HG02973 (cell line): Measurements from ENCODE around the gene LEP.

Experiments
- ATAC-seq: cut with Tn5 transposase; IDR thresholded peaks from one replicate; pipeline ENCODE4 v1.9.1; 2021; ENCODE audit warnings: moderate library complexity; ENCODE audit not compliant: unreplicated experiment

The LEP gene

DNA sequence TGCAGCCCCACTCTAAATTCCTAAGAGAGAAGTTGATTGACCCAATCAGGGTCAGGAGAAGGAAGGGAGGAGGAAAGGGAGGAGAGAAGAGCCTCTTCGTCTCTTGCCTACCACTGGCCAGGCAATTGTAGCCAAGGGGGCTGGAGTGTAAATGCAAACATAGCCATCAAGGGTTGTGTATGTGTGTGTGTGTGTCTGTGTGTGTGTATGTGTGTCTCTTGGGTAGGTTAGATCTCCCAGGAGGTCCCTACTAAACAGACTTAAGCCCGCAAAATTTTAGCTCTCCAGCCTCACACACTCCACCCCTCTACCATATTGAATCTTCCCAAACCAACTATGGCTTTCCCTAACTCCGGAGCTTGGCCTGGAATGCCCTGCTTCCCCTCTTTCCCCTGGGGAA lies 3.8 kb downstream of the LEP start:
- no peak for ATAC-seq

DNA sequence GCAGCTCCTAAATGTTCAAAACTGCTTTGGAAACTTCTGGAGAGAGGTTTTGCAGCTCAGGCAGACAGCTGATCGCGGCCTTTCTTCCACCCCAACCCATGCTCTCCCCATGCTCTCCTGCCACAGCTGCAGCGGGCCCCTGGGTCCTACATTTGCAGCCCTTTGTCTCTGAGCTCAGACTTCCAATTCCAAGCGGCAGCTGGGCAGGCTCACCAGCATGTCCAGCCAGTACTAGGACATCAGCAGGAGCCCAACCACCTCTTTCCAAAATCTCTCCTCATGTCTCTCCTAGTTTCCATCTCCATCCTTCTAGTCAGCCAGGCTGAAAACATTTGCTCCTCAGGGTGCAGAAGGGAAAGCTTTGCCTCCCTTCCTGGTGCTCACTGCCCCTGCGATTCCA lies 6.0 kb downstream of the LEP start:
- ATAC-seq = no peak

DNA sequence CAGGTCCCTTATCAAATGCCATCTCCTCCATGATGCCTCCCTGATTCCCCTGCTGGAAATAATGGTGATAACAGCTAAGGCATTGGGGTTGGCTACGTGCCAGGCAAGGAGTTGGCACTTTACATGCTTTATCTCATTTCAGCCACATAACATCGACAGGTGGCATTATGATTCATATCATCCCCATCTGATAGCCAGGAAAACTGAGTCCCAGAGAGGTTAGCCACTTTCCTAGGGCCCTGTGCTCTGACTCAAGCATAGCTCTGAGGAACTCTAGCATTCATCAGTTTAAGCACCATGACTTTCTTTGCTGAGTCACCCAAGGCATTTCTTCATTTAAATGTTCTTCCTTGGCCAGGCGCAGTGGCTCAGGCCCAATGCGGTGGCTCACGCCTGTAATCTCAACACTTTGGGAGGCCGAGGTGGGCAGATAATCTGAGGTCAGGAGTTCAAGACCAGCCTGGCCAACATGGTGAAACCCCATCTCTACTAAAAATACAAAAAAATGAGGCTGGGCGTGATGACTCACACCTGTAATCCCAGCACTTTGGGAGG lies 6.6 kb downstream of the LEP start:
- ATAC-seq = no peak

DNA sequence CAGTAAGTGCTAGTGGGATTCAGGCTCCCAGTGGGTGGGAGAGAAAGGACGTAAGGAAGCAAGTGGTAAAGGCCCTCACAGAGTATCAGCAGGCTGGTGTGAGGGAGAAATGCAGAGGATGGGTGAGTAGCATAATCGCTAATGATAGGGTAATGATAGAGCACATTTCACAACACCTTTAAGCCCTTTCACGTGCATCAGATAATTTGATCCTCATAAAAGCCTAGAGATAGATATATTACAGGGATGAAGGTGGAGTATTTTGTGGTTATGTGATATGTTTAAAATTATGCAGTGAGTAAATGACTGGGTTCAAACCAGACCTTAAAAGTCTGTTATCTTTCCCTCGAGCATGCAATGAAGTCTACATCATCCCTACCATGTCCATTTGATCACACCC lies 10.3 kb downstream of the LEP start:
- ATAC-seq = no peak

DNA sequence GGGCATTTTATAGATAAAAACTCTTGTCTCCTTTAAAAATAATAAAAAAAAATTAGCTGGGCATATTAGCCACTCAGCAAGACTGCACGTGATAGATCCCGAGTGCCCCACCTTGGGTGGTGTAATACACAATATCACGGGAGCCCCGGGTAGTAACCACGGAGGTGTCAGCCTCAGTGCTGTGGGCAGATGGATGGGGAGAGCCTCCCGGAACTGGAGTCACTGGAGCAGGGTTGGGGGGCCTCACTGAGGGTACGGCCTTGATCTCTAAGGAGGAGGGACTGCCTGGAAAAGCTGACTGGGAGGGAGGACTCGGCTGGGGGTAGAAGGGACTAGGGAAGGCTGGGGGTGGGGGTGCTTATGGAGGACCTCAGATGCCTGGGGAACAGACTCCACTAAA lies 12.6 kb downstream of the LEP start:
- no peak for ATAC-seq

DNA sequence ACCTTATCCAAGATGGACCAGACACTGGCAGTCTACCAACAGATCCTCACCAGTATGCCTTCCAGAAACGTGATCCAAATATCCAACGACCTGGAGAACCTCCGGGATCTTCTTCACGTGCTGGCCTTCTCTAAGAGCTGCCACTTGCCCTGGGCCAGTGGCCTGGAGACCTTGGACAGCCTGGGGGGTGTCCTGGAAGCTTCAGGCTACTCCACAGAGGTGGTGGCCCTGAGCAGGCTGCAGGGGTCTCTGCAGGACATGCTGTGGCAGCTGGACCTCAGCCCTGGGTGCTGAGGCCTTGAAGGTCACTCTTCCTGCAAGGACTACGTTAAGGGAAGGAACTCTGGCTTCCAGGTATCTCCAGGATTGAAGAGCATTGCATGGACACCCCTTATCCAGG lies 13.4 kb downstream of the LEP start:
- no peak for ATAC-seq

DNA sequence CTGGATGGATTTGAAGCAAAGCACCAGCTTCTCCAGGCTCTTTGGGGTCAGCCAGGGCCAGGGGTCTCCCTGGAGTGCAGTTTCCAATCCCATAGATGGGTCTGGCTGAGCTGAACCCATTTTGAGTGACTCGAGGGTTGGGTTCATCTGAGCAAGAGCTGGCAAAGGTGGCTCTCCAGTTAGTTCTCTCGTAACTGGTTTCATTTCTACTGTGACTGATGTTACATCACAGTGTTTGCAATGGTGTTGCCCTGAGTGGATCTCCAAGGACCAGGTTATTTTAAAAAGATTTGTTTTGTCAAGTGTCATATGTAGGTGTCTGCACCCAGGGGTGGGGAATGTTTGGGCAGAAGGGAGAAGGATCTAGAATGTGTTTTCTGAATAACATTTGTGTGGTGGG lies 14.2 kb downstream of the LEP start:
- no peak for ATAC-seq

DNA sequence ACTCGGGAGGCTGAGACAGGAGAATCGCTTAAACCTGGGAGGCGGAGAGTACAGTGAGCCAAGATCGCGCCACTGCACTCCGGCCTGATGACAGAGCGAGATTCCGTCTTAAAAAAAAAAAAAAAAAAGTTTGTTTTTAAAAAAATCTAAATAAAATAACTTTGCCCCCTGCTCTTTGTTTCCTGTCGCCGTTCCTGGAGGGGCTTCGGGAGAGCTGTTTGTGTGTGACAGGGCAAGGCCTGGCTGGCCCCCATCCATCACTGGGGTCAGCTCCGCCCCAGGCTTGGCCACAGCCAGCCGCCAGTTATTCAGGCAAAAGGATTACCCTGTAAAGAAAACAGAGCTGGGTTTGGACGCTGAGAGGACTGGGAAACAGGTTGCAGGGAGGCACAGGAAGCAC lies 16.4 kb downstream of the LEP start:
- ATAC-seq = no peak

DNA sequence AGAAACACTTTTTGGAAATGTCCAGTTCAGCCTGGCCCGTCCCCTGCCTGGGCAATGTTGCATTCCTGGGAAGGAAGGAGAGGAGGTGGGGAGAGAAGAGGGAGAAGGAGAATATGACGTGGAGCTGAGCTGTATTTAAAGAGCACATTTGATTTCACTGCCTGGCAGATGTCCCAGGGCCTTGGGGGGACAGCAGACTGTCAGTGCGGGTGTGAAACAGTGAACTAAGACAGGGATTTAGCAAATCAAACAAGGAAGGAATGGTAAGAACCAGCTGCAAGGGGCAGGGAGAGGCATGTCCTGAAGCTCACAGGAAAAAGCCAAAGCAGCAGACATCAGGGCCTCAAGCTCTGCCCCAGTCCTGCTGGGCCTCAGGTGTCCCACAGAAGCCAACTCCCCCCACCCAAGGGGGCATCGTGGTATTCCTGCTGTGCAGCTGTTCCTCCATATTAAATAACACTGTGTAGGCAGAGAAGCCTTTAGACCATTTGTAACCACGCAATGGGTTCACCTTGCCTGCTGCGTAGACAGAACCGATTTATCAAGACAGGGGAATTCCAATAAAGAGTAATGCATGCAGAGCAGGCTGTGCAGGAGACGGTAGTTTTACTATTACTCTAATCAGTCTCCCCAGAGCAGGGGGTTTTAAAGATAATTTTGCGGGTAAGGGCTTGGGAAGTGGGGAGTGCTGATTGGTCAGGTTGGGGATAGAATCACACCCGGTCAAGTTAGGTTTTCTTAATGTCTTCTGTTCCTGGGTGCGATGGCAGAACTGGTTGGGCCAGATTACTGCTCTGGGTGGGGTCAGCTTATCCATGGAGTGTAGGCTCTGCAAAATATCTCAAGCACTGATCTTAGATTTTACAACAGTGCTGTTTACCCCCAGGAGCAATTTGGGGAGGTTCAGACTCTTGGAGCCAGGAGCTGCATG lies 18.3 kb downstream of the LEP start:
- ATAC-seq = no peak

DNA sequence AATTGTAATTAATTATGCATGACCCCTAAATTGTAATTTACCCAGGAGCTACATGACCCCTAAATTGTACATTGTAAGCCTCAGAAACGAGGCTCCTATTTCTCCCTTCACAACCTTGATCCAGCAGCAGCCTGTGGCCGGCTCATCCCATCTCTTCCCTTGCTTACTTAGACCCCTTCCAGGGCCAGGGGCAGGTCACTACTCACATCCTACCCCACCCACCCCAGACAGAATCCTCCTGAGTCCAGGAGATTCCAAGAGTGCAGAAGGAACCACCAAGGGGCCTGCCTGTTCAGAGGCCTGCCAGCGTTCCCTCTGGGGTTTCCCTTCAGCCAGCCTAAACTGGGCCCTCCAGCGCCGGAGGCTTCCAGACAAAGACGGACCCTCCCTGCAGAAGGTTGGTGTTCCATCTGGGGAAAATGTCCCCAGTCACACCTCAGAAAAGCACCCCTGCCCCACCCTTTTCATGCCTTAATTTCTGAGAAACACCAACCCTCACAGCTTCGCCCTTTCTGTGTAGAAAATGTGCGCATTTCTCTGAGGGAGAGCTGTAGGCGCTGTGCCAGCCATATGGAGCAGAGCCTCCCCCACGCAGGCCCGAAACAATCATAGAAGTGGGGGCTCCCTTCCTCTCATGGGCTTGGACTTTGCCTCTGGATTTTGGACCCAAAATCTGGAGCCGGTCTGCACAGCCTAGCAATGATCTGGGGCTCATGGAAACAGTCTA lies 19.2 kb downstream of the LEP start:
- no peak for ATAC-seq

DNA sequence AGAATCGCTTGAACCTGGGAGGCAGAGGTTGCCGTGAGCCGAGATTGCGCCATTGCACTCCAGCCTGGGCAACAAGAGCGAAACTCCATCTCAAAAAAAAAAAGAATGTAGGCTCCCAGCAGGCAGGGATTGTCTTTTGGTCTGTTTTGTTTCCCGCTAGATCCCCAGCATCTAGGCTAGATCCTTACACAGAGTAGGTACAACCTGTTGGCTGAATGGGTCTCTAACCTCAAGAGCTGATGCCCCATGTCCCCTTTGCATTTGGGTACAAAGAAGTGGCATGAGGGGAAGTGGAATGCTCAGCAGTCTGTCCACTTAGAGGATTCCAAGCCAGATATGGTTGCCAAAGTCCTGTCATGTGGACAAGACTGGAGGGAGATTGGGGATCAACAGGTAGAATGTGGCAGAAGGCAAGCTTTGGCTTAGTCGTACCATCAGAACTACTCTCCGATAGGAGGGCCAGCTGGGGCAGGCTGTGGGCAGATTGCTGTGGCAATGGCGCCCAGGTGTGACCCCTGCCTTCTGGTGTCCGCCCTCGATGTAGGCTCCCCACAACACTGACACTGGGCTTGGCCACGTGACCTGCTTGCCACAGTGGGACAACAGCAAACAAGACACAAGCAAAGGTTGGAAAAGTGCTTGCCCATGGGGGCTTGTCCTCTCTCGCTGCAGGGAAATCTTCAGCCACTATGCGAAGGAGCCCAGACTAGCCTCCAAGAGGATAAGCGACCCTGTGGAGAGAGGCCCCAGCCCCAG lies 21.4 kb downstream of the LEP start:
- no peak for ATAC-seq

DNA sequence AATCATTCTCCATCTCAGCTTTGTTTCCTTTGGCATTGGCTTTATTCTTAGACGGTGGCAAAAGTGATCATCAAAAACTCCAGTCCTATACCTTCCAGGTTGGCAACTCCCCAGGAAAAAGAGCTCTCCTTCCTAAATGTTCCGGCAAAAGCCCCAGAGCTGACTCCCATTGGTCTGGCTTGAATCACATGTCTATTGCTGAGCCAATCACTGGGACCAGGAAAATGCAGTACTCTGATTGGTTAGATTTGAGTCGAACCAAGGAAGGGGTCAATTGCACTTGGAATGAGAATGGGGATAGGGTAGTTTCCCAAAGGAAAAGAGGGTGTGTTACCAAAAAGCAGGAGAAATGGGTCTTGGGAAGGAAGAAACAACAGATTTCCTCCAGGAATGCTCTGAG lies 22.3 kb downstream of the LEP start:
- no peak for ATAC-seq

DNA sequence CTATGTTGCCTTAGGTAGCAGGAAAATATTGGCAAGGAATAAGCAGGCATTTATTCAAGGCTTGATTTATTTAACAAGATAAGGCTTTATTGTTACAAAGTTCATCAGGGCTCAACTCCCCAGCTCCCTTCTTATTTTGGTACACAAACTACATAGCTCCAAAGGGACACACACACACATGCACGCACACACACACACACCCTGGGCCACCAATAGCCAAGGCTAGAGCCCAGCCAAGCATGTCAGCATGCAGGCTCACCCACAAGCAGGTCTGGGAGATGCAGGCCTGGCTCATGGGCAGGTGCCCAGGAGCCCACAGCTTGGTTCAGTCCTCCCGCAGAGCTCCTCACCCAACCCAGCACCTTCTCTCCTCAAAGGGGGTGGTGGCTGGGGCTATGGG lies 23.4 kb downstream of the LEP start:
- ATAC-seq = no peak

DNA sequence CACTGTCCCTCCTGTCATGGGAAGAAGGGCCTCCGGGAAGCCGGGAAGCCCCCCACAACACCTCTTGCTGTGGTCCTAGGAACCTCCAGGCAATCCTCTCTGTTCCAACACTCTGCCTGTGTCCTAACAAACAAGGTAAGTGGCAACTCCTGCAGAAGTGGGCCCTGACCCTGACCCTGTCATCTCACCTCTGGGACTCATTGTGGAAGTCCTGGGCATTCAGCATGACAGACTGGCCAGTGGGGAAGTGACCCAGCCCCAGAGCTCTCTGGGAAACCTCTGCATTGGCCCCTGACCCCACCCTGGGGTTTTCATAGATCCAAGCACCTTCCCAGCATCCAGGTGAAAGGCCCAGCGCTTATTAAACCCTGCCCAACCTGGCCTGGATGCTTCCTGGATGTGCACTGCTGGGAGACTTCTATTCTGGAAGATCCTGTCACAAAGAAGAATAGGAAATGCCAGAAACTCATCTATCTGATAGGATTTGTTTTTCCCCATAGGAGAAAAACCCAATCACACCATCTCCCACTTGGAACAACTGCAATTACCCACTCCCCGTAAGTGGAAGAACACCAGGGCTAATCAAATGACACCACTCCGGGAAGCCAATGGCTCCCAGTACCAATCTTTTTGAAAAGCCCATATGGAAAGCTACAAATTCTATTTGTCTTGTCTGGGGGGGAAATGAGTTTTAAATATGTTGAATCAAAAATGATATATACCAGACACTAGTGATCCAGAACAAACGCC lies 24.3 kb downstream of the LEP start:
- ATAC-seq = no peak

DNA sequence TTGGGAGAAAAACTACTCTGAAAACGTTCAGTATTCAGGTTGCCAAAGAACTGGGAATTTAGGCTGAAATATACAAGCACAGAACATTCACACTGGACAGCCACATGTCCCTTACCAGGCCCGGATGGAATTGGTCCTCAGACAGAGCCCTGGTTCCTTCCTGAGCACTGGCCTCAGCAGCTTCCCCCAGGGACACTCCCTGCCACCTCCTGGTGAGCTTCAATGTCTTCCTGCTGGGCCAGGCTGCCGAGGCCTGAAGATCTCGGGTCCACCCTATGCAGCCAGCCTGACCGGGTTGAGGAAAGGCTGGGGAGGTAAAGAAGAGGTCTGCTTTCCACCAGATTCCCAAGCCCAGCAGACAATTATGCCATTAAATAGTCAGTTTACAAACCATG lies 24.8 kb downstream of the LEP start:
- no peak for ATAC-seq

DNA sequence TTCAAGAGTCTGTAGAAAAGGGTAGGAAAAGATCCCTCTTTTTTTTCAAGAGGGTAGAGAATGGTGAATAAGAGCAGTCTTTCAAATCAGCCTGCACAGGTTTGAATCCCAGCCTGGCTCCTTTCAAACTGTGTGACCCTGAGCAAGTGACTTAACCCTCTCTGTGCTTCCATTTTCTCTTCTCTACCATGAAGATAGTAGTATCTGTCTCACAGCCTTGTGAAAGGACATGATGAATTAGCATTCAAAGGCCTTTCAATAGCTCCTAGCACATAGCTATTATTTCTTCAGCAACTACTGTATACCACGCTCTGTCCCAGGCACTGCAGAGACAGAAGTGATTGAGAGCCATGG lies 25.4 kb downstream of the LEP start:
- ATAC-seq = no peak

DNA sequence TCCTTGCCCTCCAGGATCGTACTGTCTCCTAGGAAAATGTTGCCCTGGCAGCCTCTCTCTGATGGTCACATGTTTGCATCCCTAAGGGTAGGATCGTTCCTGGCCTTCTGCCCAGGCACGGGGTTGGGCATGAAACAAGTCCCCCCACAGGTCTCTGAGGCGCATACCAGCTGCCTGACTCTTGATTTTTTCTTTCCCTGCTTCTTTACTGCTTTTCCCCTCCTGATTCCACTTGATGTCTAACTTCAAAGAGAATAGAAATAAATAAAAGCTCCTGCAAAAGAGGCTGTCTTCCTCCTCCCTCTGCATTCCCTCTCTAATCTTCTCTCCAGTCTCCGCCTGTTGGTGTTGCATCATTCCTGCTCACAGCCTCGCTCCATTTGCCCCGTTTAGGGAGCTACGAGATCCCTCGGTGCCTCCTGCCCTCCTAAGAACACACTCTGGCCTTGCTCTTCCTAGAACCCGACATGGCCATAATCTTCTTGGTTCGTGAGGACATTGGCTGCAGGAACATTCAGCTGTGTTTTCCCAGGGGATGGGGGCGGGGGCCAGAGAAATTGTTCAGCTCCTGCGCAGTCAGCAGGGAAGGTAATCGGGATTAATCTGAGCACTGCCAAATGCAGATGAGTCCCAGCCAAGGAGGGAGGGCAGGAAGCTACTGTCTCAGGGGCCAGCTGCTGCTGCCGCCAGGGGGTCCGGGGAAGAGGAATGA lies 26.0 kb downstream of the LEP start:
- no peak for ATAC-seq

DNA sequence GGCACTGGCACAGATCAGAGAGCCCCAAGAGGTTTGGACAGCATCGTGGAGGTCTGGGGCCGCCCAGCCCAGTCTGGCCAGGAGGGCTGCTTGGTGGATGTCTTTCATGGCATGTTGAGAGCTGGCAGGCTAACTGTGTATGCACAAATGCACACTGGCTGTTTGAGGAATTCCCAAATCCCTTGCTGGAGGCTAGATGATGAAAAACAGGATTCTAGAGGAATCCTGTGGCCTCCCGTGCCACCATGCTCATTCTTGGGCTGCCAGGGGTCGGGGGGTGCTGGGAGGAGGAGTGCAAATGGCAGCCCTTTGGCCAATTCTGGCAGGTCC lies 26.5 kb downstream of the LEP start:
- no peak for ATAC-seq

DNA sequence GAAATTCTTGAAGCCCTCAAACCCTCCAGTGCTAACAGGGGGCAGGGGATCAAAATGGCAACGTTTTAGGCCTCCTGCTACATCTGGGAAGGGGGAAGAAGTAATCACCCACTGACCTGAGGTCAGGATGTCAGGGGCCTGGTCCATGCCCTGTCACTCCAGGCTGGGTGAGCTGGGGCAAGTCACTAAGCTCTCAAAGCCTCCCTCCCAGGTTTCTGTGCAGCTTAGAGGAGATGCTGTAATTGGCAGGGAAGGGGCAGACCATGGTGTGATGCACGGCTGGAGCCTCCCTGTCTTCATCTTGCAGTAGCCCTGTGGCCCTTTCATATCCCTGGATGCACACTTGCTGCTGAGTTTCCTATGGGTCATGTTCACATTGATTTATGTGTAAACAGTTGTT lies 27.2 kb downstream of the LEP start:
- ATAC-seq = no peak

DNA sequence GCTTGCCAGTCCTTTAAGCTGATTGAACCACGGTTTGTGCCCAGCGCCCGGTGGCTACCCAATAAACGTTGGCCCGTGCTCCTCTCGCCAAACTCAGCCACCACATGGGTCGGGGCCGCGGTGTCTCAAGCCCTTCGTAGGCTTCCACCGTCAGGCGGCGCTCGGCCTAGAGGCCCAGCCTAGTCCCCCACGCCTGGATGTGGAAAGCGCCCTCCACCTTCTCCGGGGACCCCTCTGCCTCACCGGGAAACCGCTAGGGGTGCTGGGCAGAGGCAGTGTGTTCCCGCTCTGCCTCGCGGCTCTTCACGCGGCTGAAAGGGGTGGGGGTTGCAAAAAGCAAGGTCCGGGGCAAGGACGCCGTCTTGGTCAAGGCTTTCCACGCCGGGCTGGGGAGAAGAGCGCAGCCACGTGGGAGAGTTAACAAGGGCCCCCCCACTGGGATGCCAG lies 29.8 kb downstream of the LEP start:
- ATAC-seq = no peak
